Spleen (tissue), 11 donors: Measurements from ENCODE around the gene UST. TPM values are rescaled to one million over a fixed set of nuclear protein-coding genes. Genes with fewer than 3 reads are reported as not detected.
"Not testable (repeated sequence)": the region's sequence is repeated elsewhere in the genome, so short reads cannot be mapped to it uniquely, and the experiment has no call there.

Source experiments
- DNase-seq: peaks from one replicate; pipeline ENCODE4 v3.0.0-alpha.2; 2020
- H3K27ac ChIP-seq, 8 donors: fragments of 200-600 bp; sonication (generic) in 7 of 8; 1 replicate in 4 of 8; 2 replicates in 4 of 8; pipeline versions ENCODE4 v1.5.0 to v1.8.0; 2016 to 2021; ENCODE audit warnings: inconsistent platforms in 4 of 8, mild to moderate bottlenecking in 4 of 8, moderate library complexity in 1 of 8
- H3K27me3 ChIP-seq, 7 donors: fragments of 200-600 bp; sonication (generic) in 6 of 7; replicated peaks in 1 of 7; 1 replicate in 4 of 7; 2 replicates in 3 of 7; pipeline versions ENCODE4 v1.5.0 to v1.8.0; 2016 to 2021; ENCODE audit warnings: inconsistent platforms in 3 of 7, mild to moderate bottlenecking in 1 of 7
- H3K36me3 ChIP-seq, 6 donors: fragments of 200-600 bp; sonication (generic) in 5 of 6; 1 replicate in 4 of 6; 2 replicates in 2 of 6; pipeline versions ENCODE4 v1.5.0 to v1.8.0; 2016 to 2021; ENCODE audit warnings: inconsistent platforms in 2 of 6
- H3K4me1 ChIP-seq, 6 donors: fragments of 200-600 bp; sonication (generic) in 5 of 6; 1 replicate in 3 of 6; 2 replicates in 3 of 6; pipeline versions ENCODE4 v1.5.0 to v1.8.0; 2016 to 2021; ENCODE audit warnings: inconsistent platforms in 3 of 6
- H3K4me3 ChIP-seq, 8 donors: fragments of 200-600 bp; sonication (generic) in 7 of 8; 1 replicate in 4 of 8; 2 replicates in 4 of 8; pipeline versions ENCODE4 v1.5.0 to v1.8.0; 2016 to 2021; ENCODE audit warnings: inconsistent platforms in 4 of 8, mild to moderate bottlenecking in 4 of 8, moderate library complexity in 2 of 8
- H3K9me3 ChIP-seq, 8 donors: fragments of 200-600 bp; sonication (generic) in 7 of 8; 1 replicate in 4 of 8; 2 replicates in 4 of 8; pipeline versions ENCODE4 v1.5.0 to v1.8.0; 2016 to 2021; ENCODE audit warnings: inconsistent platforms in 4 of 8
- CTCF ChIP-seq, 11 experiments: fragments of 200-600 bp in 7 of 11; fragments of 450-650 bp in 4 of 11; sonication (generic) in 4 of 11; IDR thresholded peaks in 8 of 11; conservative IDR thresholded peaks in 3 of 11; 1 replicate in 7 of 11; 2 replicates in 4 of 11; pipeline versions ENCODE4 v1.4.0 to v1.8.0; 2016 to 2021; ENCODE audit warnings: antibody characterized with exemption in 11 of 11, inconsistent platforms in 4 of 11, mild to moderate bottlenecking in 1 of 11
- POLR2A ChIP-seq, 3 donors: fragments of 450-650 bp; IDR thresholded peaks; one replicate each; pipeline ENCODE4 v1.5.1; 2017; ENCODE audit warnings: antibody characterized with exemption in 3 of 3, mild to moderate bottlenecking in 1 of 3
- POLR2AphosphoS5 ChIP-seq, 3 donors: sonication (generic); formaldehyde crosslinking; IDR thresholded peaks; one replicate each; pipeline ENCODE4 v1.5.1; 2017; ENCODE audit warnings: antibody characterized with exemption in 3 of 3
- WGBS, 5 donors: extraction: QIAGEN DNeasy Blood & Tissue Kit in 3 of 5; methylation state at CpG; one replicate each; pipeline versions ENCODE4 v1.1.5 to v1.1.7; 2013 to 2018; 5-methylcytosine and 5-hydroxymethylcytosine counted together
- intact Hi-C: fragments of 100-400 bp; cut with DNase I; formaldehyde crosslinking; loops from one replicate; pipeline ENCODE4 v1.15.0; 2023; ENCODE audit warnings: low total_unique reads
- polyA plus RNA-seq, 3 donors: library from polyadenylated mRNA; stranded (reverse); fragments of 200-250 nt; gene quantifications; one replicate each; pipeline ENCODE4 v1.2.1, GENCODE V29; 2013
- total RNA-seq, 7 donors: library from RNA; depleted of rRNA in 3 of 7; stranded (reverse); fragments of >200 nt in 3 of 7; fragmentation: NEBNext Ultra II Directional in 4 of 7; extraction: Animal tissue kit (Norgen Biotek cat#: 25700) in 4 of 7; gene quantifications; one replicate each; pipeline versions ENCODE4 v1.1.0 to v1.2.1, GENCODE V29; 2016 to 2021
- donor health status: healthy with polysubstance abuse.
- donor health status: DM: no; HTN: no; CAD: no; lungs with moderate emphysema.
- donor health status: DM: no; HTN: no; CAD: no.
- donor health status: Bipolar disorder and iron deficiency.
- donor health status: healthy.
- donor health status: DM: no; HTN: no; CAD: no.
- donor health status: DM: yes; HTN: yes; CAD: no.

Gene UST
- total and polyA plus RNA-seq, 10 donors, result 6.4 to 26.8 (median 14.4) TPM

DNA sequence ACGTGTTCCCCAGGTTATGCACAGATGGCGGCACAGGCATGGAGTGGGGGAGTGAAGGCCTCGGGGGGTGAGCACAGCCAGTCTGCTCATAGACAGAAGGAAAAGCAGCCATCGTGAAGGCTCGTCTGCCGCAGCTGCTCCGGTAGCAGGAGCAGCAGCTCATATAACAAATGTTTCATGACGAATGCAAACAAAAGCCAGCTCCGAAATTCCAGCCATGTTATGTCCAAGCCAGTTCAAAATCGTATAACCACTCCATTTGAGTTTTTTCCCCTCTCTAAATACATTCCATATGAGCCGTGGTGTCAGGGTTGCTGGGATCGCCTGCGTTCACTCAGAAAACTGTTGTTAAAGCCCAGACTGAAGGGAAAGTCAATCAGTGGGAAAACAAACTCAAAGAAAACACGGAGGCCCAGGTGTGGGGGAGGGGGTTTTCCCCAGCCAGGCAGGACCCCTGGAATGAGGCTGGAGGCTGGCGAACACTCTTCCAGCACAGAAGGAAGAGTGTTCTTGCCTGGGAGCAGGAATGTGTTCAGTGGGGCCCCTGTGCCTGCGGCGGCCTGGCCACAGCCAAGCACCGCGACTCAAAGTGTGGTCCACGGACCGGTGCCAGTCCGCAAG, 290.3 kb downstream of the UST start:
- TF ChIP-seq CTCF (IDR thresholded peaks at IDR 0.05 in 8 of 11, conservative IDR thresholded peaks at IDR 0.05 in 3 of 11) (no peak), POLR2AphosphoS5 (IDR thresholded peaks at IDR 0.05) (no peak), POLR2A (IDR thresholded peaks at IDR 0.05) (no peak)
- intact Hi-C loops, result no loop called here
- H3K4me1 ChIP-seq, result peaks cover 0 to 14% (median 10%) of the 10 kb centered on the region in 6 donors
- DNase-seq, result no peak
- H3K9me3 ChIP-seq, result no peaks in the 10 kb centered on the region
- 91 to 94% (median 92%) methylated on average over 22 of the region's 22 CpGs for WGBS, 5 donors
- no peaks in the 10 kb centered on the region for H3K27me3 ChIP-seq
- H3K27ac ChIP-seq, result no peak overlapping the region
- no peak overlapping the region for H3K4me3 ChIP-seq
- peaks cover 0 to 26% (median 0%) of the 10 kb centered on the region in 6 donors for H3K36me3 ChIP-seq

- peaks cover 0 to 26% (median 0%) of the 10 kb centered on the region in 6 donors for H3K36me3 ChIP-seq
- H3K27me3 ChIP-seq, H3K4me1 ChIP-seq, H3K27ac ChIP-seq, H3K4me3 ChIP-seq, H3K9me3 ChIP-seq, DNase-seq, intact Hi-C loops: not testable (repeated sequence)
- 81 to 88% (median 86%) methylated on average over 7 of the region's 7 CpGs for WGBS, 5 donors
These were observed 292.2 kb downstream of the UST start for GRCh38 chr6:149039025-149039424.

DNA sequence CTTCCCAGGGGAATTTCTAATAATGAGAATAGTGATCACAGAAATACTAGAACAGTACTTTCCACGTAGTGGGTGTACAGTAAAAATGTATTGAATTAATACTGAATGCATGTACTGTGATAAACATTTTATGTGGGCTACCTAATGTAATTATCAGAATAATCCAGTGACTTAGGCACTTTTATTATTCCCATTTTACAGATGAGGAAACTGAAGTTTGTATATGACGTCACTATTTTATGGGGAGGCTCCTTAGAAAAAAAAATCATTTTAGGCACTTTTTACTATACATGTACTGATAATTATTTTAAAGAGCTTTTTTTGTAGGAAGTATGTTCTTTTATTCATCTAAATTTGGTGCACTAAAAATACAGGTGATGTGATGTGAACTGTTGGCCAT, 295.1 kb downstream of the UST start:
- Histone ChIP-seq H3K9me3 (no peaks in the 10 kb centered on the region), H3K4me3 (no peak overlapping the region), H3K27ac (no peak overlapping the region), H3K36me3 (peaks cover 0 to 24% (median 0%) of the 10 kb centered on the region in 6 donors), H3K27me3 (no peaks in the 10 kb centered on the region), H3K4me1 (peaks cover 7 to 23% (median 18%) of the 10 kb centered on the region in 6 donors)
- TF ChIP-seq CTCF (IDR thresholded peaks at IDR 0.05 in 8 of 11, conservative IDR thresholded peaks at IDR 0.05 in 3 of 11) (no peak), POLR2A (IDR thresholded peaks at IDR 0.05) (no peak), POLR2AphosphoS5 (IDR thresholded peaks at IDR 0.05) (no peak)
- no peak for DNase-seq
- intact Hi-C loops, result no loop called here
- 83 to 98% (median 94%) methylated on average over 2 of the region's 2 CpGs for WGBS, 5 donors

- peak in 2 of 11 experiments; percentile 15 to 30 for TF ChIP-seq CTCF (IDR thresholded peaks at IDR 0.05 in 8 of 11, conservative IDR thresholded peaks at IDR 0.05 in 3 of 11)
- no peak for TF ChIP-seq POLR2A (IDR thresholded peaks at IDR 0.05)
- peaks cover 11 to 37% (median 27%) of the 10 kb centered on the region in 6 donors for H3K4me1 ChIP-seq
- peaks cover 0 to 24% (median 0%) of the 10 kb centered on the region in 6 donors for H3K36me3 ChIP-seq
- 88 to 98% (median 95%) methylated on average over 10 of the region's 10 CpGs for WGBS, 5 donors
- H3K9me3 ChIP-seq, result no peaks in the 10 kb centered on the region
- H3K27ac ChIP-seq, result no peak overlapping the region
- H3K27me3 ChIP-seq, result no peaks in the 10 kb centered on the region
- intact Hi-C loops, result no loop called here
- H3K4me3 ChIP-seq, result no peak overlapping the region
- no peak for DNase-seq
These were observed 296.8 kb downstream of the UST start for GRCh38 chr6:149043476-149044130.
